ENCODE results near the gene DHRS12.

GRCh38 chr13:51758691-51759090, 45.3 kb downstream of the DHRS12 start:
- no peak for TF ChIP-seq GATA3 (IDR thresholded peaks at IDR 0.05; ENCODE audit: low read depth, low read length)
- no peak for TF ChIP-seq GATA2 (IDR thresholded peaks at IDR 0.05; ENCODE audit: low read depth, low read length)

All from SH-SY5Y (cell line).